ENCODE results near the gene DNAJB9. TPM values are rescaled to one million over a fixed set of nuclear protein-coding genes. Genes with fewer than 3 reads are reported as not detected.

DNAJB9 gene
- total RNA-seq, 1 experiment from 2014 or later, result 11.1 TPM

GRCh38 chr7:108586274-108586710 lies 16.6 kb downstream of the DNAJB9 start:
- DNase-seq (ENCODE audit: low read depth, low spot score) (no peak), ATAC-seq (no peak)
- Histone ChIP-seq H3K27ac (ENCODE audit: low read length) (no peak overlapping the region), H3K4me1 (ENCODE audit: control insufficient read depth, insufficient read depth, low read length) (peaks cover 8% of the 10 kb centered on the region), H3K36me3 (ENCODE audit: control insufficient read depth, insufficient read depth, low read length) (no peaks in the 10 kb centered on the region), H3K27me3 (ENCODE audit: control insufficient read depth, insufficient read depth, low read length) (peaks cover 3% of the 10 kb centered on the region; the same call in 1 of the 2 replicates), H3K4me3 (ENCODE audit: low read depth in 2 of 2, low read length in 2 of 2) (no peak overlapping the region), H3K9me3 (ENCODE audit: control insufficient read depth, insufficient read depth, low read depth, low read length) (no peaks in the 10 kb centered on the region)
- ChIA-PET CTCF (no interaction called here), POLR2A (no interaction called here)
- intact Hi-C loops (cut with micrococcal nuclease; ENCODE audit: unreplicated experiment) (no loop called here), in situ Hi-C loops (cut with HindIII; ENCODE audit: low pct_unique_long_range_greater_than_20kb, low sequenced_read_pairs) (no loop called here)
- TF ChIP-seq TCF7L2 (IDR thresholded peaks at IDR 0.05; ENCODE audit: low read depth, low read length) (no peak), POLR2AphosphoS5 (IDR thresholded peaks at IDR 0.05; ENCODE audit: low read depth, low read length) (no peak), SIN3A (IDR thresholded peaks at IDR 0.05; ENCODE audit: borderline replicate concordance, insufficient read depth, low read depth, low read length) (no peak), REST (IDR thresholded peaks at IDR 0.05; ENCODE audit: insufficient read depth in 1 of 2, low read depth in 2 of 2, low read length in 1 of 2) (no peak)
- TF ChIP-seq, protein P1, sequence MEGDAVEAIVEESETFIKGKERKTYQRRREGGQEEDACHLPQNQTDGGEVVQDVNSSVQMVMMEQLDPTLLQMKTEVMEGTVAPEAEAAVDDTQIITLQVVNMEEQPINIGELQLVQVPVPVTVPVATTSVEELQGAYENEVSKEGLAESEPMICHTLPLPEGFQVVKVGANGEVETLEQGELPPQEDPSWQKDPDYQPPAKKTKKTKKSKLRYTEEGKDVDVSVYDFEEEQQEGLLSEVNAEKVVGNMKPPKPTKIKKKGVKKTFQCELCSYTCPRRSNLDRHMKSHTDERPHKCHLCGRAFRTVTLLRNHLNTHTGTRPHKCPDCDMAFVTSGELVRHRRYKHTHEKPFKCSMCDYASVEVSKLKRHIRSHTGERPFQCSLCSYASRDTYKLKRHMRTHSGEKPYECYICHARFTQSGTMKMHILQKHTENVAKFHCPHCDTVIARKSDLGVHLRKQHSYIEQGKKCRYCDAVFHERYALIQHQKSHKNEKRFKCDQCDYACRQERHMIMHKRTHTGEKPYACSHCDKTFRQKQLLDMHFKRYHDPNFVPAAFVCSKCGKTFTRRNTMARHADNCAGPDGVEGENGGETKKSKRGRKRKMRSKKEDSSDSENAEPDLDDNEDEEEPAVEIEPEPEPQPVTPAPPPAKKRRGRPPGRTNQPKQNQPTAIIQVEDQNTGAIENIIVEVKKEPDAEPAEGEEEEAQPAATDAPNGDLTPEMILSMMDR (IDR thresholded peaks at IDR 0.05), result no peak
- no TSS peak for BruUV-seq (replicated peaks)

- BruUV-seq (replicated peaks), result no TSS peak
- no peaks in the 10 kb centered on the region for H3K9me3 ChIP-seq (ENCODE audit: control insufficient read depth, insufficient read depth, low read depth, low read length)
- ATAC-seq (no peak), DNase-seq (ENCODE audit: low read depth, low spot score) (no peak)
- in situ Hi-C loops (cut with HindIII; ENCODE audit: low pct_unique_long_range_greater_than_20kb, low sequenced_read_pairs) (no loop called here), intact Hi-C loops (cut with micrococcal nuclease; ENCODE audit: unreplicated experiment) (no loop called here)
- ChIA-PET POLR2A (interaction anchor here (0.7 kb wide), 1 partner anchor 1421 kb away, joined by 6 read pairs; the partner anchor contains the start of gene HBP1), CTCF (no interaction called here)
- peaks cover 3% of the 10 kb centered on the region; the same call in 1 of the 2 replicates for H3K27me3 ChIP-seq (ENCODE audit: control insufficient read depth, insufficient read depth, low read length)
- H3K36me3 ChIP-seq (ENCODE audit: control insufficient read depth, insufficient read depth, low read length), result no peaks in the 10 kb centered on the region
- no peak overlapping the region for H3K27ac ChIP-seq (ENCODE audit: low read length)
- H3K4me1 ChIP-seq (ENCODE audit: control insufficient read depth, insufficient read depth, low read length), result no peaks in the 10 kb centered on the region
- no peak overlapping the region for H3K4me3 ChIP-seq (ENCODE audit: low read depth in 2 of 2, low read length in 2 of 2)
- TF ChIP-seq POLR2AphosphoS5 (IDR thresholded peaks at IDR 0.05; ENCODE audit: low read depth, low read length), result no peak
- TF ChIP-seq REST (IDR thresholded peaks at IDR 0.05; ENCODE audit: insufficient read depth in 1 of 2, low read depth in 2 of 2, low read length in 1 of 2), result no peak
- TF ChIP-seq SIN3A (IDR thresholded peaks at IDR 0.05; ENCODE audit: borderline replicate concordance, insufficient read depth, low read depth, low read length), result no peak
- TF ChIP-seq, protein P1 (IDR thresholded peaks at IDR 0.05), result no peak
- no peak for TF ChIP-seq TCF7L2 (IDR thresholded peaks at IDR 0.05; ENCODE audit: low read depth, low read length)
Measured at GRCh38 chr7:108589199-108589598, 19.5 kb downstream of the DNAJB9 start.
